ENCODE measurements around the gene NPTXR. TPM values are rescaled to one million over a fixed set of nuclear protein-coding genes. Genes with fewer than 3 reads are reported as not detected.

Gene NPTXR
- total and polyA plus RNA-seq, 4 donors, result 0.98 to 5.8 (median 2.8) TPM

DNA sequence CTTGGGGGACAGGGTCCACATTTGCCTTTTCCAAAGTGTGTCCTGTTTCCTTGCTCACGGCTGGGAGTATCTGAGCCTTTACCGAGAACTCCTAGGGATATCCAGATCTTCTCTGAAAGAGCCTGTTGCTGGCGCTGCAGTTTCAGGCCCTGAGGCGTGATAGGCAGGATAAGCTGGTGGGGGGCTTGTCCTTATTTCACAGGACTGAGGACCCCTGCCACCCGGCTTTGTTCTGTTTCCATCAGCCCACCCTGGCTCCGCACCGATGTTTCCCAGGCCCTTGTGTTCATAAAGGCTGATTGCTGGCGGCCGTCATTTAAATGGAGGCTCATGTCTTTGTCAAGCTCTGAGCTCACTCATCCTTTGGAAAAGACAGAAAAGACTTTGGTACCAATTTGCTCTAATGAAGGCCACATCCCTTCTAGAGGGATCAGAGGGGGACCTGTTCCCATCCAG is 9.4 kb upstream of the NPTXR start:
- Histone ChIP-seq H3K27me3 (ENCODE audit: control insufficient read depth in 3 of 3, insufficient read depth in 3 of 3, low read length in 2 of 3) (peaks cover 0 to 15% (median 3%) of the 10 kb centered on the region in 3 donors), H3K4me1 (ENCODE audit: control insufficient read depth in 5 of 5, insufficient read depth in 5 of 5, low read length in 5 of 5) (no peaks in the 10 kb centered on the region), H3K4me3 (no peak overlapping the region), H3K9ac (ENCODE audit: insufficient read depth in 1 of 2, low read length in 2 of 2) (no peak overlapping the region), H3K9me3 (ENCODE audit: control insufficient read depth in 4 of 4, insufficient read depth in 3 of 4, low read length in 3 of 4) (no peaks in the 10 kb centered on the region), H3K27ac (ENCODE audit: low read depth in 1 of 2, low read length in 1 of 2) (no peak overlapping the region), H3K36me3 (ENCODE audit: control insufficient read depth in 4 of 4, insufficient read depth in 4 of 4, low read length in 4 of 4) (no peaks in the 10 kb centered on the region)
- ATAC-seq (ENCODE audit: insufficient read depth, low FRiP score) (no peak), DNase-seq (no peak)
- TF ChIP-seq, protein P1, sequence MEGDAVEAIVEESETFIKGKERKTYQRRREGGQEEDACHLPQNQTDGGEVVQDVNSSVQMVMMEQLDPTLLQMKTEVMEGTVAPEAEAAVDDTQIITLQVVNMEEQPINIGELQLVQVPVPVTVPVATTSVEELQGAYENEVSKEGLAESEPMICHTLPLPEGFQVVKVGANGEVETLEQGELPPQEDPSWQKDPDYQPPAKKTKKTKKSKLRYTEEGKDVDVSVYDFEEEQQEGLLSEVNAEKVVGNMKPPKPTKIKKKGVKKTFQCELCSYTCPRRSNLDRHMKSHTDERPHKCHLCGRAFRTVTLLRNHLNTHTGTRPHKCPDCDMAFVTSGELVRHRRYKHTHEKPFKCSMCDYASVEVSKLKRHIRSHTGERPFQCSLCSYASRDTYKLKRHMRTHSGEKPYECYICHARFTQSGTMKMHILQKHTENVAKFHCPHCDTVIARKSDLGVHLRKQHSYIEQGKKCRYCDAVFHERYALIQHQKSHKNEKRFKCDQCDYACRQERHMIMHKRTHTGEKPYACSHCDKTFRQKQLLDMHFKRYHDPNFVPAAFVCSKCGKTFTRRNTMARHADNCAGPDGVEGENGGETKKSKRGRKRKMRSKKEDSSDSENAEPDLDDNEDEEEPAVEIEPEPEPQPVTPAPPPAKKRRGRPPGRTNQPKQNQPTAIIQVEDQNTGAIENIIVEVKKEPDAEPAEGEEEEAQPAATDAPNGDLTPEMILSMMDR (IDR thresholded peaks at IDR 0.05; ENCODE audit: control extremely low read depth, extremely low read depth), result no peak
- WGBS, 2 donors, result 76 to 78% methylated on average over 9 of the region's 9 CpGs

DNA sequence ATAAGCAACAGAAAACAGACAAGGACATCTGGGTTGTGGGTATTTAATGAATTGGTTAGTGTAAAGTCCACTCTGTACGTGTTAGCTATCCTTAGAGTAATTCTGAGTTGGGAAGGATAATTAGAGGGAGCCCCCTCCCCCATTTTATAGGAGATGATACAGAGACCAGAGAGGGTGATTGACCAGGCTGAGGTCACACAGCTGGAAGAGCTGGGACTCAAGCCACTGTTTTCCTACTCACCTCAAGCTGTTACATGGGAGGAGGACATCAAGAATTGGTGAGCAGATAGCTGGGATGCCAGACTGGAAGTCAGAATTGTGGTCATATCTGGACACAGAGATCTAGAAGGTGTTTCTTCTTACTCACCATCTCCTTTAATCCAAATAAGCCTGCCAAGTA is 8.7 kb upstream of the NPTXR start:
- Histone ChIP-seq H3K9me3 (ENCODE audit: control insufficient read depth in 4 of 4, insufficient read depth in 3 of 4, low read length in 3 of 4) (no peaks in the 10 kb centered on the region), H3K4me1 (ENCODE audit: control insufficient read depth in 5 of 5, insufficient read depth in 5 of 5, low read length in 5 of 5) (no peaks in the 10 kb centered on the region), H3K4me3 (no peak overlapping the region), H3K9ac (ENCODE audit: insufficient read depth in 1 of 2, low read length in 2 of 2) (no peak overlapping the region), H3K27ac (ENCODE audit: low read depth in 1 of 2, low read length in 1 of 2) (no peak overlapping the region), H3K36me3 (ENCODE audit: control insufficient read depth in 4 of 4, insufficient read depth in 4 of 4, low read length in 4 of 4) (no peaks in the 10 kb centered on the region), H3K27me3 (ENCODE audit: control insufficient read depth in 3 of 3, insufficient read depth in 3 of 3, low read length in 2 of 3) (peaks cover 0 to 20% (median 3%) of the 10 kb centered on the region in 3 donors)
- ATAC-seq (ENCODE audit: insufficient read depth, low FRiP score), result no peak
- TF ChIP-seq, protein P1 (IDR thresholded peaks at IDR 0.05; ENCODE audit: control extremely low read depth, extremely low read depth), result no peak
- DNase-seq, result no peak
- WGBS, 2 donors, result 93 to 96% methylated on average over 1 of the region's 1 CpG

DNA sequence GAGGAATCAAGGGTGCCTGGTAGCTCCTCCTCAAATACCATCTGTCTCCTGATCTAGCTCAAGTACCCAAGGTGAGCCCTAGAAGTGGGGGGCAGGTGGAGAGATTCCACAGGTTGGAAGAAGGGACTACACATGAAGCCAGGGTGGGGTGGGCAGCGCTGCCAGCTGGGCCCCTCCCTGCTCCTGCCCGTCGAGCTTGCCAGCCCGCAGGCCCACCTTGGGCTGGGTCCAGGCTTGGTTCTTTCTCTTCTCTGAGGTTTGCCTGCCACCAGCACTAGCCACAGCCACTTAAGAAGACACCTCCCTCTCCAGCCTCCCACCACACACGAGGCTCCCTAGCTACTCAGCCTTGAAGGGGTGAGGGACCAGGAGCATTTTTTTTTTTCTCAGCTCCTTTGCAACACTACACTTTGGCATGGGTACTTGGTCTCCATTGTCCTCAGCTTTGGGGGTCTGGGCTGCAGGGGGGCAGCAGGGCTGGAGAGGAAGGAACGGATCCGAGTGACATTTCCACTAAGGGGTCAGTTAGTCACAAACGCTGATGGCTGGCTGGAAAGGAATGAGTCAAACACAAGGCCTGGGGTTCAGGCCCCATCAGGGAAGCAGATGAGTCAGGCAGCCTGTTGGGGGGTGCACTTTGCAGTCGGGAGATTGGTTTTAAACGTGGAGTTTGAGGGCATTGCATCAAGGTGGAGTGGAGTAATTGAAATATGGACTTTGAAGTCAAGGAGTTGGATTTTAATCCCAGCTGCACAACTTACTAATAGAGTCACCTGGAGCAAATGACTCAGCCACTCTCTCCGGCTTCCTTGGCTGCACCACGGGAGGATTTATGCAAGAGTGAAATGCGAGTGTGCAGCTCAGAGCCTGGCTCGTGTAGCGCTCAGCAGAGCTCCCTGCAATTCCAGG is 7.4 kb upstream of the NPTXR start:
- Histone ChIP-seq H3K4me1 (ENCODE audit: control insufficient read depth in 5 of 5, insufficient read depth in 5 of 5, low read length in 5 of 5) (no peaks in the 10 kb centered on the region), H3K9ac (ENCODE audit: insufficient read depth in 1 of 2, low read length in 2 of 2) (no peak overlapping the region), H3K27me3 (ENCODE audit: control insufficient read depth in 3 of 3, insufficient read depth in 3 of 3, low read length in 2 of 3) (peaks cover 0 to 25% (median 3%) of the 10 kb centered on the region in 3 donors), H3K9me3 (ENCODE audit: control insufficient read depth in 4 of 4, insufficient read depth in 3 of 4, low read length in 3 of 4) (no peaks in the 10 kb centered on the region), H3K27ac (ENCODE audit: low read depth in 1 of 2, low read length in 1 of 2) (no peak overlapping the region), H3K36me3 (ENCODE audit: control insufficient read depth in 4 of 4, insufficient read depth in 4 of 4, low read length in 4 of 4) (no peaks in the 10 kb centered on the region), H3K4me3 (no peak overlapping the region)
- no peak for ATAC-seq (ENCODE audit: insufficient read depth, low FRiP score)
- 57 to 66% methylated on average over 15 of the region's 15 CpGs for WGBS, 2 donors
- TF ChIP-seq, protein P1 (IDR thresholded peaks at IDR 0.05; ENCODE audit: control extremely low read depth, extremely low read depth), result no peak
- no peak for DNase-seq
